ENCODE results near the gene MCTP1.

MCTP1 gene

GRCh38 chr5:95141141-95141540, 143.8 kb downstream of the MCTP1 start:
- no peak for ATAC-seq
- no peaks in the 10 kb centered on the region for H3K9me3 Mint-ChIP-seq
- no peaks in the 10 kb centered on the region for H3K4me1 Mint-ChIP-seq
- no peak overlapping the region for H3K27ac Mint-ChIP-seq
- H3K27me3 Mint-ChIP-seq, result no peaks in the 10 kb centered on the region
- no peak overlapping the region for H3K4me3 Mint-ChIP-seq
- no peaks in the 10 kb centered on the region for H3K36me3 Mint-ChIP-seq

- Mint-ChIP-seq H3K4me1 (no peaks in the 10 kb centered on the region), H3K27me3 (no peaks in the 10 kb centered on the region), H3K9me3 (no peaks in the 10 kb centered on the region), H3K4me3 (no peak overlapping the region), H3K36me3 (no peaks in the 10 kb centered on the region), H3K27ac (no peak overlapping the region)
- ATAC-seq, result no peak
Measured at GRCh38 chr5:95134326-95134725, 150.6 kb downstream of the MCTP1 start.

GRCh38 chr5:95132096-95132495, 152.8 kb downstream of the MCTP1 start:
- Mint-ChIP-seq H3K36me3 (no peaks in the 10 kb centered on the region), H3K27me3 (no peaks in the 10 kb centered on the region), H3K4me3 (no peak overlapping the region), H3K9me3 (peaks cover 3% of the 10 kb centered on the region), H3K27ac (no peak overlapping the region), H3K4me1 (no peaks in the 10 kb centered on the region)
- no peak for ATAC-seq

- ATAC-seq, result no peak
- H3K27ac Mint-ChIP-seq, result no peak overlapping the region
- H3K9me3 Mint-ChIP-seq, result peaks cover 3% of the 10 kb centered on the region
- no peaks in the 10 kb centered on the region for H3K36me3 Mint-ChIP-seq
- no peaks in the 10 kb centered on the region for H3K4me1 Mint-ChIP-seq
- no peak overlapping the region for H3K4me3 Mint-ChIP-seq
- no peaks in the 10 kb centered on the region for H3K27me3 Mint-ChIP-seq
Measured at GRCh38 chr5:95130941-95131340, 154.0 kb downstream of the MCTP1 start.

- peaks cover 7% of the 10 kb centered on the region for H3K9me3 Mint-ChIP-seq
Measured at GRCh38 chr5:95124731-95125130, 160.2 kb downstream of the MCTP1 start.

GRCh38 chr5:95124101-95124500, 160.8 kb downstream of the MCTP1 start:
- no peaks in the 10 kb centered on the region for H3K36me3 Mint-ChIP-seq
- ATAC-seq, result no peak

More at GRCh38 chr5:95124731-95125130, 160.2 kb downstream of the MCTP1 start:
- no peaks in the 10 kb centered on the region for H3K27me3 Mint-ChIP-seq
- no peak overlapping the region for H3K4me3 Mint-ChIP-seq
- no peak overlapping the region for H3K27ac Mint-ChIP-seq
- H3K36me3 Mint-ChIP-seq, result no peaks in the 10 kb centered on the region
- H3K4me1 Mint-ChIP-seq, result no peaks in the 10 kb centered on the region
- ATAC-seq, result no peak

GRCh38 chr5:95114902-95115301, 170.0 kb downstream of the MCTP1 start:
- no peaks in the 10 kb centered on the region for H3K4me1 Mint-ChIP-seq
- peaks cover 4% of the 10 kb centered on the region for H3K9me3 Mint-ChIP-seq
- ATAC-seq, result no peak
- no peak overlapping the region for H3K4me3 Mint-ChIP-seq
- H3K27ac Mint-ChIP-seq, result no peak overlapping the region
- no peaks in the 10 kb centered on the region for H3K36me3 Mint-ChIP-seq
- H3K27me3 Mint-ChIP-seq, result no peaks in the 10 kb centered on the region

More at GRCh38 chr5:95124101-95124500, 160.8 kb downstream of the MCTP1 start:
- no peak overlapping the region for H3K27ac Mint-ChIP-seq
- H3K27me3 Mint-ChIP-seq, result no peaks in the 10 kb centered on the region
- no peak overlapping the region for H3K4me3 Mint-ChIP-seq
- H3K9me3 Mint-ChIP-seq, result peaks cover 7% of the 10 kb centered on the region
- no peaks in the 10 kb centered on the region for H3K4me1 Mint-ChIP-seq

- H3K4me1 Mint-ChIP-seq, result no peaks in the 10 kb centered on the region
Measured at GRCh38 chr5:95114305-95114704, 170.6 kb downstream of the MCTP1 start.

GRCh38 chr5:95113489-95113888, 171.4 kb downstream of the MCTP1 start:
- Mint-ChIP-seq H3K9me3 (peaks cover 4% of the 10 kb centered on the region), H3K27me3 (no peaks in the 10 kb centered on the region), H3K36me3 (no peaks in the 10 kb centered on the region), H3K27ac (no peak overlapping the region), H3K4me3 (no peak overlapping the region), H3K4me1 (no peaks in the 10 kb centered on the region)
- no peak for ATAC-seq

More at GRCh38 chr5:95114305-95114704, 170.6 kb downstream of the MCTP1 start:
- Mint-ChIP-seq H3K27ac (no peak overlapping the region), H3K27me3 (no peaks in the 10 kb centered on the region), H3K4me3 (no peak overlapping the region), H3K9me3 (peaks cover 4% of the 10 kb centered on the region), H3K36me3 (no peaks in the 10 kb centered on the region)
- no peak for ATAC-seq

GRCh38 chr5:95111141-95111540, 173.8 kb downstream of the MCTP1 start:
- no peak for ATAC-seq
- no peaks in the 10 kb centered on the region for H3K4me1 Mint-ChIP-seq
- H3K4me3 Mint-ChIP-seq, result no peak overlapping the region
- H3K9me3 Mint-ChIP-seq, result peaks cover 4% of the 10 kb centered on the region
- no peak overlapping the region for H3K27ac Mint-ChIP-seq
- no peaks in the 10 kb centered on the region for H3K27me3 Mint-ChIP-seq
- H3K36me3 Mint-ChIP-seq, result no peaks in the 10 kb centered on the region

- ATAC-seq, result no peak
Measured at GRCh38 chr5:95110118-95110517, 174.8 kb downstream of the MCTP1 start.

GRCh38 chr5:95107138-95107537, 177.8 kb downstream of the MCTP1 start:
- Mint-ChIP-seq H3K9me3 (no peaks in the 10 kb centered on the region), H3K4me1 (no peaks in the 10 kb centered on the region), H3K27me3 (no peaks in the 10 kb centered on the region), H3K4me3 (no peak overlapping the region), H3K36me3 (no peaks in the 10 kb centered on the region), H3K27ac (no peak overlapping the region)
- no peak for ATAC-seq

More at GRCh38 chr5:95110118-95110517, 174.8 kb downstream of the MCTP1 start:
- Mint-ChIP-seq H3K27me3 (no peaks in the 10 kb centered on the region), H3K27ac (no peak overlapping the region), H3K4me3 (no peak overlapping the region), H3K36me3 (no peaks in the 10 kb centered on the region), H3K9me3 (no peaks in the 10 kb centered on the region), H3K4me1 (no peaks in the 10 kb centered on the region)

- no peak for ATAC-seq
- no peaks in the 10 kb centered on the region for H3K27me3 Mint-ChIP-seq
- no peak overlapping the region for H3K4me3 Mint-ChIP-seq
- H3K27ac Mint-ChIP-seq, result no peak overlapping the region
- no peaks in the 10 kb centered on the region for H3K36me3 Mint-ChIP-seq
- H3K4me1 Mint-ChIP-seq, result no peaks in the 10 kb centered on the region
- no peaks in the 10 kb centered on the region for H3K9me3 Mint-ChIP-seq
Measured at GRCh38 chr5:95105638-95106037, 179.3 kb downstream of the MCTP1 start.

- Mint-ChIP-seq H3K27me3 (no peaks in the 10 kb centered on the region), H3K27ac (no peak overlapping the region), H3K4me3 (no peak overlapping the region), H3K9me3 (no peaks in the 10 kb centered on the region), H3K4me1 (no peaks in the 10 kb centered on the region), H3K36me3 (no peaks in the 10 kb centered on the region)
- no peak for ATAC-seq
Measured at GRCh38 chr5:95102687-95103086, 182.2 kb downstream of the MCTP1 start.

- no peaks in the 10 kb centered on the region for H3K36me3 Mint-ChIP-seq
- H3K9me3 Mint-ChIP-seq, result peaks cover 3% of the 10 kb centered on the region
- H3K27me3 Mint-ChIP-seq, result no peaks in the 10 kb centered on the region
- no peak overlapping the region for H3K4me3 Mint-ChIP-seq
- H3K27ac Mint-ChIP-seq, result no peak overlapping the region
- no peaks in the 10 kb centered on the region for H3K4me1 Mint-ChIP-seq
- no peak for ATAC-seq
Measured at GRCh38 chr5:95102080-95102479, 182.8 kb downstream of the MCTP1 start.

- Mint-ChIP-seq H3K9me3 (peaks cover 6% of the 10 kb centered on the region), H3K27me3 (no peaks in the 10 kb centered on the region), H3K36me3 (no peaks in the 10 kb centered on the region), H3K4me1 (no peaks in the 10 kb centered on the region), H3K4me3 (no peak overlapping the region), H3K27ac (no peak overlapping the region)
- ATAC-seq, result no peak
Measured at GRCh38 chr5:95100551-95100950, 184.3 kb downstream of the MCTP1 start.

GRCh38 chr5:95098012-95098411, 186.9 kb downstream of the MCTP1 start:
- H3K27me3 Mint-ChIP-seq, result no peaks in the 10 kb centered on the region
- H3K4me1 Mint-ChIP-seq, result no peaks in the 10 kb centered on the region
- H3K9me3 Mint-ChIP-seq, result peaks cover 9% of the 10 kb centered on the region
- no peak for ATAC-seq
- H3K4me3 Mint-ChIP-seq, result no peak overlapping the region
- no peaks in the 10 kb centered on the region for H3K36me3 Mint-ChIP-seq
- no peak overlapping the region for H3K27ac Mint-ChIP-seq
